HepG2 (cell line): ENCODE data around the gene PPP1R7. TPM values are rescaled to one million over a fixed set of nuclear protein-coding genes. Genes with fewer than 3 reads are reported as not detected.

Experiments
- CREB1 ChIP-seq, 2 experiments: fragments of 450-650 bp in 1 of 2; IDR thresholded peaks; 2 replicates each; pipeline ENCODE4 v1.6.1; 2016 to 2017; ENCODE audit warnings: control low read depth in 1 of 2, mild to moderate bottlenecking in 1 of 2, missing compliant biosample characterization in 1 of 2, missing genetic modification characterization in 1 of 2
- DNMT1 ChIP-seq: sonication (generic); formaldehyde crosslinking; IDR thresholded peaks from 2 replicates; pipeline ENCODE4 v1.5.1; 2020; ENCODE audit warnings: mild to moderate bottlenecking, missing genetic modification reagents
- FOSL1 ChIP-seq: sonication (generic); formaldehyde crosslinking; IDR thresholded peaks from 2 replicates; pipeline ENCODE4 v1.9.0; 2021; ENCODE audit warnings: missing genetic modification reagents, borderline replicate concordance
- HMG20A ChIP-seq: IDR thresholded peaks from 2 replicates; pipeline ENCODE4 v1.6.1; 2016; ENCODE audit warnings: borderline replicate concordance
- NFE2L1 ChIP-seq: sonication (generic); formaldehyde crosslinking; IDR thresholded peaks from 2 replicates; pipeline ENCODE4 v1.4.0; 2020; ENCODE audit warnings: missing genetic modification reagents, mild to moderate bottlenecking, borderline replicate concordance
- NONO ChIP-seq, 2 experiments: fragments of 450-650 bp in 1 of 2; sonication (generic) in 1 of 2; formaldehyde crosslinking in 1 of 2; IDR thresholded peaks in 1 of 2; conservative IDR thresholded peaks in 1 of 2; 2 replicates each; pipeline versions ENCODE4 v1.6.1 to v1.8.0; 2017 to 2022; ENCODE audit warnings: mild to moderate bottlenecking in 1 of 2, missing genetic modification reagents in 1 of 2, moderate library complexity in 1 of 2
- PRMT3 ChIP-seq: sonication (generic); formaldehyde crosslinking; IDR thresholded peaks from 2 replicates; pipeline ENCODE4 v1.8.1; 2022; ENCODE audit warnings: low read depth, mild to moderate bottlenecking, moderate library complexity, missing genetic modification reagents, borderline replicate concordance
- TBL1XR1 ChIP-seq: fragments of 150-350 bp; IDR thresholded peaks from 2 replicates; pipeline ENCODE4 v1.6.1; 2014; ENCODE audit warnings: borderline replicate concordance, low read length; ENCODE audit not compliant: partially characterized antibody
- ZBTB38 ChIP-seq: sonication (generic); formaldehyde crosslinking; IDR thresholded peaks from 2 replicates; pipeline ENCODE4 v1.5.1; 2020; ENCODE audit warnings: mild to moderate bottlenecking, missing genetic modification reagents
- ZNF343 ChIP-seq: sonication (generic); formaldehyde crosslinking; IDR thresholded peaks from 2 replicates; pipeline ENCODE4 v1.4.0; 2020; ENCODE audit warnings: mild to moderate bottlenecking, missing genetic modification reagents
- ZNF44 ChIP-seq: sonication (generic); formaldehyde crosslinking; IDR thresholded peaks from 2 replicates; pipeline ENCODE4 v1.5.1; 2020; ENCODE audit warnings: mild to moderate bottlenecking, missing genetic modification reagents
- ZNF441 ChIP-seq: sonication (generic); formaldehyde crosslinking; IDR thresholded peaks from 2 replicates; pipeline ENCODE4 v1.7.0; 2021; ENCODE audit warnings: missing genetic modification reagents, borderline replicate concordance
- ZNF446 ChIP-seq: sonication (generic); formaldehyde crosslinking; IDR thresholded peaks from 2 replicates; pipeline ENCODE4 v1.5.0; 2020; ENCODE audit warnings: mild to moderate bottlenecking, missing genetic modification reagents
- ZNF501 ChIP-seq: sonication (generic); formaldehyde crosslinking; IDR thresholded peaks from 2 replicates; pipeline ENCODE4 v1.5.1; 2020; ENCODE audit warnings: mild to moderate bottlenecking, moderate library complexity, missing genetic modification reagents
- ZNF674 ChIP-seq: sonication (generic); formaldehyde crosslinking; IDR thresholded peaks from 2 replicates; pipeline ENCODE4 v1.5.0; 2020; ENCODE audit warnings: low read depth, mild to moderate bottlenecking, missing genetic modification reagents
- ZNF792 ChIP-seq: IDR thresholded peaks from 2 replicates; pipeline ENCODE4 v1.6.1; 2016
- ZNF839 ChIP-seq: sonication (generic); formaldehyde crosslinking; IDR thresholded peaks from 2 replicates; pipeline ENCODE4 v1.4.0; 2020; ENCODE audit warnings: missing genetic modification reagents, mild to moderate bottlenecking, borderline replicate concordance
- ZSCAN25 ChIP-seq: sonication (generic); formaldehyde crosslinking; IDR thresholded peaks from 2 replicates; pipeline ENCODE4 v1.8.0; 2022; ENCODE audit warnings: mild to moderate bottlenecking, missing genetic modification reagents
- polyA plus RNA-seq, 8 experiments: library from polyadenylated mRNA; depleted of rRNA in 3 of 8; stranded (reverse) in 7 of 8; unstranded in 1 of 8; fragments of >200 nt; fragmentation: Illumina TruSeq in 4 of 8; extraction: Trizol in 4 of 8; gene quantifications; 2 replicates each; pipeline versions ENCODE4 v1.2.1 to v1.2.3, GENCODE V29; 2011 to 2016; ENCODE audit warnings: low read depth in 4 of 8, missing spikeins in 1 of 8, mixed read lengths in 1 of 8; ENCODE audit not compliant: insufficient read depth in 1 of 8
- total RNA-seq, 5 experiments: library from RNA; depleted of rRNA; stranded (reverse); fragments of >200 nt; fragmentation: Illumina TruSeq; extraction: Trizol; gene quantifications; 2 replicates each; pipeline ENCODE4 v1.2.3, GENCODE V29; 2016; ENCODE audit warnings: low read depth in 1 of 5
- TF ChIP-seq, protein P1 (sequence below): sonication (generic); formaldehyde crosslinking; IDR thresholded peaks from 2 replicates; pipeline ENCODE4 v1.4.0; 2020; ENCODE audit warnings: missing genetic modification reagents
- TF ChIP-seq, protein P2 (sequence below): sonication (generic); formaldehyde crosslinking; IDR thresholded peaks from 2 replicates; pipeline ENCODE4 v1.4.0; 2020; ENCODE audit warnings: missing genetic modification reagents
- TF ChIP-seq, protein P3 (sequence below): sonication (generic); formaldehyde crosslinking; IDR thresholded peaks from 2 replicates; pipeline ENCODE4 v1.5.0; 2020; ENCODE audit warnings: missing genetic modification reagents
- TF ChIP-seq, protein P4 (sequence below): sonication (generic); formaldehyde crosslinking; IDR thresholded peaks from 2 replicates; pipeline ENCODE4 v1.4.0; 2020; ENCODE audit warnings: mild to moderate bottlenecking, missing genetic modification reagents
- TF ChIP-seq, protein P5 (sequence below): sonication (generic); formaldehyde crosslinking; IDR thresholded peaks from 2 replicates; pipeline ENCODE4 v1.4.0; 2020; ENCODE audit warnings: mild to moderate bottlenecking, missing genetic modification reagents

Gene PPP1R7
- total and polyA plus RNA-seq, 2 of the 13 experiments (the other 11 are each of a cell fraction or from before 2014, with no cell fraction given): 33.3 to 67.9 TPM

DNA sequence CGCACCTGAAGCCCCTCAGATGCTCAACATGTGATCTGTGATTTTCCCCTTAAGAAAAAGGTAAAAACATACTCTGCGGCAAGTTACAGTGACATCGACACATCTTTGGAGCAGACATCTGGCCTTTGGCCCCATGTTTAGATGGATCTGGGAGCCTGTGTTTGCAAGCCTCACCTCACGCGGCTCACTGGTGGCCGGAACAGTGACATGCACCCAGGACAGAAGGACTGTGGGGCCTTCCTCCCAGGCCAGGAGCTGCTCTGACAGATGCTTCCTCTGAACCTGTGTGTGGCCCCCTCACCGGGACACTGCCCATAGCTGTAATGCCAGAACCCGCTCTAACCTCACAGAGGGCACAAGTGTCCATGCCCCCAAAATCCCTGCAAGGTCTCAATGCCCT lies 14.1 kb upstream of the PPP1R7 start (continued):
- TF ChIP-seq ZNF343 (CRISPR knock-in tag): no peak
- no peak for TF ChIP-seq HMG20A (CRISPR knock-in tag)
- TF ChIP-seq TBL1XR1: no peak
- TF ChIP-seq ZSCAN25 (CRISPR knock-in tag): 0 out of 2 replicates have a peak, but pooled peaks have one; percentile 7
- no peak for TF ChIP-seq ZNF674 (CRISPR knock-in tag)
- peak; percentile 94 for TF ChIP-seq ZBTB38
- TF ChIP-seq, protein P1, sequence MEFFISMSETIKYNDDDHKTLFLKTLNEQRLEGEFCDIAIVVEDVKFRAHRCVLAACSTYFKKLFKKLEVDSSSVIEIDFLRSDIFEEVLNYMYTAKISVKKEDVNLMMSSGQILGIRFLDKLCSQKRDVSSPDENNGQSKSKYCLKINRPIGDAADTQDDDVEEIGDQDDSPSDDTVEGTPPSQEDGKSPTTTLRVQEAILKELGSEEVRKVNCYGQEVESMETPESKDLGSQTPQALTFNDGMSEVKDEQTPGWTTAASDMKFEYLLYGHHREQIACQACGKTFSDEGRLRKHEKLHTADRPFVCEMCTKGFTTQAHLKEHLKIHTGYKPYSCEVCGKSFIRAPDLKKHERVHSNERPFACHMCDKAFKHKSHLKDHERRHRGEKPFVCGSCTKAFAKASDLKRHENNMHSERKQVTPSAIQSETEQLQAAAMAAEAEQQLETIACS: no peak
- TF ChIP-seq ZNF441 (CRISPR knock-in tag): no peak
- peak; percentile 26; the same call in 1 of the 2 replicates for TF ChIP-seq ZNF501 (CRISPR knock-in tag)
- TF ChIP-seq, protein P2, sequence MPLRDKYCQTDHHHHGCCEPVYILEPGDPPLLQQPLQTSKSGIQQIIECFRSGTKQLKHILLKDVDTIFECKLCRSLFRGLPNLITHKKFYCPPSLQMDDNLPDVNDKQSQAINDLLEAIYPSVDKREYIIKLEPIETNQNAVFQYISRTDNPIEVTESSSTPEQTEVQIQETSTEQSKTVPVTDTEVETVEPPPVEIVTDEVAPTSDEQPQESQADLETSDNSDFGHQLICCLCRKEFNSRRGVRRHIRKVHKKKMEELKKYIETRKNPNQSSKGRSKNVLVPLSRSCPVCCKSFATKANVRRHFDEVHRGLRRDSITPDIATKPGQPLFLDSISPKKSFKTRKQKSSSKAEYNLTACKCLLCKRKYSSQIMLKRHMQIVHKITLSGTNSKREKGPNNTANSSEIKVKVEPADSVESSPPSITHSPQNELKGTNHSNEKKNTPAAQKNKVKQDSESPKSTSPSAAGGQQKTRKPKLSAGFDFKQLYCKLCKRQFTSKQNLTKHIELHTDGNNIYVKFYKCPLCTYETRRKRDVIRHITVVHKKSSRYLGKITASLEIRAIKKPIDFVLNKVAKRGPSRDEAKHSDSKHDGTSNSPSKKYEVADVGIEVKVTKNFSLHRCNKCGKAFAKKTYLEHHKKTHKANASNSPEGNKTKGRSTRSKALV (CRISPR knock-in tag): no peak
- TF ChIP-seq DNMT1: no peak
- TF ChIP-seq, protein P3, sequence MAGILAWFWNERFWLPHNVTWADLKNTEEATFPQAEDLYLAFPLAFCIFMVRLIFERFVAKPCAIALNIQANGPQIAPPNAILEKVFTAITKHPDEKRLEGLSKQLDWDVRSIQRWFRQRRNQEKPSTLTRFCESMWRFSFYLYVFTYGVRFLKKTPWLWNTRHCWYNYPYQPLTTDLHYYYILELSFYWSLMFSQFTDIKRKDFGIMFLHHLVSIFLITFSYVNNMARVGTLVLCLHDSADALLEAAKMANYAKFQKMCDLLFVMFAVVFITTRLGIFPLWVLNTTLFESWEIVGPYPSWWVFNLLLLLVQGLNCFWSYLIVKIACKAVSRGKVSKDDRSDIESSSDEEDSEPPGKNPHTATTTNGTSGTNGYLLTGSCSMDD (CRISPR knock-in tag): no peak
- no peak for TF ChIP-seq NFE2L1 (CRISPR knock-in tag)
- no peak for TF ChIP-seq ZNF44 (CRISPR knock-in tag)
- TF ChIP-seq, protein P4, sequence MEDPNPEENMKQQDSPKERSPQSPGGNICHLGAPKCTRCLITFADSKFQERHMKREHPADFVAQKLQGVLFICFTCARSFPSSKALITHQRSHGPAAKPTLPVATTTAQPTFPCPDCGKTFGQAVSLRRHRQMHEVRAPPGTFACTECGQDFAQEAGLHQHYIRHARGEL: no peak
- TF ChIP-seq ZNF792 (CRISPR knock-in tag): no peak
- TF ChIP-seq PRMT3: no peak
- TF ChIP-seq, protein P5, sequence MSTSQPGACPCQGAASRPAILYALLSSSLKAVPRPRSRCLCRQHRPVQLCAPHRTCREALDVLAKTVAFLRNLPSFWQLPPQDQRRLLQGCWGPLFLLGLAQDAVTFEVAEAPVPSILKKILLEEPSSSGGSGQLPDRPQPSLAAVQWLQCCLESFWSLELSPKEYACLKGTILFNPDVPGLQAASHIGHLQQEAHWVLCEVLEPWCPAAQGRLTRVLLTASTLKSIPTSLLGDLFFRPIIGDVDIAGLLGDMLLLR: no peak
- no peak for TF ChIP-seq CREB1 (IDR thresholded peaks at IDR 0.05)
- TF ChIP-seq CREB1 (CRISPR knock-in tag; IDR thresholded peaks at IDR 0.05): no peak
- peak; percentile 31; the same call in 1 of the 2 replicates for TF ChIP-seq ZNF446
- no peak for TF ChIP-seq ZNF839 (CRISPR knock-in tag)
- TF ChIP-seq NONO (IDR thresholded peaks at IDR 0.05): no peak
- no peak for TF ChIP-seq NONO (CRISPR knock-in tag; conservative IDR thresholded peaks at IDR 0.05)
- no peak for TF ChIP-seq FOSL1
